Fibroblast of the aortic adventitia (primary cell): ENCODE results near the gene RP9. TPM values are rescaled to one million over a fixed set of nuclear protein-coding genes. Genes with fewer than 3 reads are reported as not detected.
A peak's percentile ranks its signal among the peaks of the same experiment; 100 is the strongest.
"Not testable (repeated sequence)": the region's sequence is repeated elsewhere in the genome, so short reads cannot be mapped to it uniquely, and the experiment has no call there.

Experiments
- DNase-seq: peaks from one replicate; pipeline ENCODE4 v3.0.0-alpha.2; 2010; ENCODE audit warnings: low read depth
- H3K4me3 ChIP-seq: 2 replicates; pipeline ENCODE4 v1.5.1; 2011; ENCODE audit warnings: low read depth, mild to moderate bottlenecking, control low read depth, low read length, moderate library complexity
- CTCF ChIP-seq: IDR thresholded peaks from 2 replicates; pipeline ENCODE4 v1.5.1; 2011; ENCODE audit warnings: mild to moderate bottlenecking, low read length, control low read depth, inconsistent platforms; ENCODE audit not compliant: insufficient read depth
- total RNA-seq: library from RNA; depleted of rRNA; stranded (reverse); fragments of >200 nt; gene quantifications from 2 replicates; pipeline ENCODE4 v1.2.3, GENCODE V29; 2012; ENCODE audit warnings: low replicate concordance

RP9 gene
- total RNA-seq, 1 donor, result 7.2 TPM

- TF ChIP-seq CTCF, result no peak
- peak; percentile 37 for DNase-seq
These were observed 625 bp downstream of the RP9 start for GRCh38 chr7:33108554-33109004.

GRCh38 chr7:33107136-33108066 lies 1.8 kb downstream of the RP9 start:
- peak; percentile 66 for DNase-seq
- peak overlapping the region; percentile 82 for H3K4me3 ChIP-seq
- TF ChIP-seq CTCF, result peak; percentile 55

More at GRCh38 chr7:33108554-33109004, 625 bp downstream of the RP9 start:
- H3K4me3 ChIP-seq, result peak overlapping the region; percentile 82

GRCh38 chr7:33101906-33102305 lies 7.3 kb downstream of the RP9 start:
- H3K4me3 ChIP-seq, result no peak overlapping the region
- no peak for TF ChIP-seq CTCF
- peak; percentile 50 for DNase-seq

GRCh38 chr7:33100770-33101169 lies 8.4 kb downstream of the RP9 start:
- TF ChIP-seq CTCF, result no peak
- no peak for DNase-seq
- no peak overlapping the region for H3K4me3 ChIP-seq

- no peak overlapping the region for H3K4me3 ChIP-seq
- TF ChIP-seq CTCF, result no peak
- no peak for DNase-seq
These were observed 9.9 kb downstream of the RP9 start for GRCh38 chr7:33099154-33099940.

- H3K4me3 ChIP-seq, DNase-seq: not testable (repeated sequence)
These were observed 14.4 kb downstream of the RP9 start for GRCh38 chr7:33094745-33095275.

- peak; percentile 25 for DNase-seq
- no peak for TF ChIP-seq CTCF
These were observed 15.9 kb downstream of the RP9 start for GRCh38 chr7:33093266-33093665.

More at GRCh38 chr7:33093266-33093665, 15.9 kb downstream of the RP9 start:
- H3K4me3 ChIP-seq, result no peak overlapping the region
